Measurements from ENCODE around the gene EVI2A.

The EVI2A gene

DNA sequence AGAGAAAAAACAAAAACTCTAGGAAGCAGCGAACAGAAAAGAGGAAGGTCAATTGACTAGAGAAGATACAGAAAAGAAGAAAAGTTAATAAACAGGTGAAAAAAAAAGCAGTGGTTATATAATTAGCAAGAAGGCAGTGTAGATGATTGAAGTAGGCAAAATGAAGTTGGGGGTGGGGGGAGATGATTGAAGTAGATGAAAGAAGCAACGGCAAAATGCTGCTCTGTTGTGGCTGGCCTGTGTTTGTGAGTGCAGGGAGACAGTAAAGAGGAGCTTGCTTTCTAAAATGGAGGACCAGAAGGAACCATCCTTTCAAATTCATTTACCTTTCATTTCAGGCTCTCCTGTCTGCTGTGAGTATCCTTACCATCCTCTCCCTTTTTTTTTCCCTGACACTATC lies 11.2 kb downstream of the EVI2A start:
- H3K4me3 ChIP-seq (ENCODE audit: low read depth, low read length): no peak overlapping the region
- no peaks in the 10 kb centered on the region; a peak in 1 of 3 replicates for H3K36me3 ChIP-seq (ENCODE audit: control insufficient read depth in 2 of 2, insufficient read depth in 1 of 2, low read length in 2 of 2)
- POLR2A ChIA-PET: no interaction called here
- peaks cover 3% of the 10 kb centered on the region; the same call in 1 of the 2 replicates for H3K4me1 ChIP-seq (ENCODE audit: control insufficient read depth, insufficient read depth, low read length)
- H3K9me3 ChIP-seq (ENCODE audit: control insufficient read depth, insufficient read depth, low read depth, low read length): no peaks in the 10 kb centered on the region
- CTCF ChIA-PET: interaction anchor here (0.6 kb wide), 1 partner anchor 57 kb away, joined by 3 read pairs; no protein-coding TSS in a partner anchor
- no peak for TF ChIP-seq HOXA7 (CRISPR knock-in tag; IDR thresholded peaks at IDR 0.05; ENCODE audit: borderline replicate concordance)
- no peak overlapping the region for H3K27ac ChIP-seq (ENCODE audit: extremely low read depth, low read depth, low read length)

- TF ChIP-seq TCF7L2 (IDR thresholded peaks at IDR 0.05; ENCODE audit: borderline replicate concordance, low read depth, low read length) (no peak), KLF1 (tag by site-specific recombination; IDR thresholded peaks at IDR 0.05) (no peak), ZFP3 (tag by site-specific recombination; IDR thresholded peaks at IDR 0.05; ENCODE audit: low read depth) (no peak), ZNF266 (tag by site-specific recombination; IDR thresholded peaks at IDR 0.05; ENCODE audit: low read depth) (no peak)
- TF ChIP-seq, protein P1, sequence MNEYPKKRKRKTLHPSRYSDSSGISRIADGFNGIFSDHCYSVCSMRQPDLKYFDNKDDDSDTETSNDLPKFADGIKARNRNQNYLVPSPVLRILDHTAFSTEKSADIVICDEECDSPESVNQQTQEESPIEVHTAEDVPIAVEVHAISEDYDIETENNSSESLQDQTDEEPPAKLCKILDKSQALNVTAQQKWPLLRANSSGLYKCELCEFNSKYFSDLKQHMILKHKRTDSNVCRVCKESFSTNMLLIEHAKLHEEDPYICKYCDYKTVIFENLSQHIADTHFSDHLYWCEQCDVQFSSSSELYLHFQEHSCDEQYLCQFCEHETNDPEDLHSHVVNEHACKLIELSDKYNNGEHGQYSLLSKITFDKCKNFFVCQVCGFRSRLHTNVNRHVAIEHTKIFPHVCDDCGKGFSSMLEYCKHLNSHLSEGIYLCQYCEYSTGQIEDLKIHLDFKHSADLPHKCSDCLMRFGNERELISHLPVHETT (tag by site-specific recombination; IDR thresholded peaks at IDR 0.05): no peak
- TF ChIP-seq, protein P2, sequence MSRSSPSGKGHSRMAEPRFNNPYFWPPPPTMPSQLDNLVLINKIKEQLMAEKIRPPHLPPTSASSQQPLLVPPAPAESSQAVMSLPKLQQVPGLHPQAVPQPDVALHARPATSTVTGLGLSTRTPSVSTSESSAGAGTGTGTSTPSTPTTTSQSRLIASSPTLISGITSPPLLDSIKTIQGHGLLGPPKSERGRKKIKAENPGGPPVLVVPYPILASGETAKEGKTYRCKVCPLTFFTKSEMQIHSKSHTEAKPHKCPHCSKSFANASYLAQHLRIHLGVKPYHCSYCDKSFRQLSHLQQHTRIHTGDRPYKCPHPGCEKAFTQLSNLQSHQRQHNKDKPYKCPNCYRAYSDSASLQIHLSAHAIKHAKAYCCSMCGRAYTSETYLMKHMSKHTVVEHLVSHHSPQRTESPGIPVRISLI (tag by site-specific recombination; IDR thresholded peaks at IDR 0.05): no peak
- ChIA-PET CTCF (no interaction called here), POLR2A (no interaction called here)
- H3K4me3 ChIP-seq (ENCODE audit: low read depth, low read length): no peak overlapping the region
- no peaks in the 10 kb centered on the region; a peak in 1 of 3 replicates for H3K36me3 ChIP-seq (ENCODE audit: control insufficient read depth in 2 of 2, insufficient read depth in 1 of 2, low read length in 2 of 2)
- H3K27ac ChIP-seq (ENCODE audit: extremely low read depth, low read depth, low read length): no peak overlapping the region
- H3K4me1 ChIP-seq (ENCODE audit: control insufficient read depth, insufficient read depth, low read length): peaks cover 3% of the 10 kb centered on the region; the same call in 1 of the 2 replicates
- H3K9me3 ChIP-seq (ENCODE audit: control insufficient read depth, insufficient read depth, low read depth, low read length): no peaks in the 10 kb centered on the region
Measured at GRCh38 chr17:31309556-31309955, 11.9 kb downstream of the EVI2A start.

DNA sequence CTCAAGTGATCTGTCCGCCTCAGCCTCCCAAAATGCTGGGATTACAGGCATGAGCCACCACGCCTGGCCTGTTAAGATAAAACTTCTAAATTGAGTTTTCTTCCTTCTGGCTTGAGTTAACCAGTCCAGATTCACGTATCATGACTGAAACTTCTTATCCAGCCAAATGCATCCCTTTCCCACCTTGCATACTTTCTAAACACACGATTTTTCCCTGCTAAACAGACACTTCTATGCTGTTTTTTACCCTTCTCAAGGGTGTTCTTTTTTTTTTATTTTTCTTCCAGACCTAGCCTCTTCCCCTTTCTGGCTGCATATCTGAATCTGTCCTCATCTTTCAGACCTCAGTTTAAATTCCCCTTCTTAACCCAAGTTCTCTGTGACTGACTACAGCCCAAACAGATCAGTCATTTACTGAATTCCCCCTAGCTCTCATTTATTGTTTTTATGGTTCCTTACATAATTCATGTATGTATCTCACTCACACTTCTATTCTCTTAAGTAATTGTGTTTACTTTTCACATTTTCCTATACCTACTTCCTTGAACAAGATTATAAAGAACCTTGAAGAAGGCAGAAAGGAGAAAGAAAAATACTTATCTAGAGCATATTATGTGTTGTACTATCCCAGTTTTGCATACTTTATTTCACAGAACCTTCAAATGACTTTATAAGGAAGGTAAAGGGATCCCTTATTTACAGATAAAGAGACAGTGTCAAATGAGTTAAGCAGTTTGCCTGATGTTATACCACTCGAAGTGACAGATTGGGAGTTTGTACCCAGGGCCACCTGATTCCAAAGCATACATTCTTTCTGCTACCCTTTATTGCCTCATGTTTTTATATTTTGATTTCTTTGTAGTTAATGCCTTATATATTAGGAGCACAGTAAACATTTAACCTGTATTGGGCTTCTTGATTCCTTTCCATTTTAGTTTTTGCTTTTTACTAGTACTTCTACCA lies 12.8 kb downstream of the EVI2A start:
- ChIA-PET POLR2A (no interaction called here), CTCF (no interaction called here)
- Histone ChIP-seq H3K4me1 (ENCODE audit: control insufficient read depth, insufficient read depth, low read length) (peaks cover 3% of the 10 kb centered on the region; the same call in 1 of the 2 replicates), H3K4me3 (ENCODE audit: low read depth, low read length) (no peak overlapping the region), H3K36me3 (ENCODE audit: control insufficient read depth in 2 of 2, insufficient read depth in 1 of 2, low read length in 2 of 2) (no peaks in the 10 kb centered on the region; a peak in 1 of 3 replicates), H3K27ac (ENCODE audit: extremely low read depth, low read depth, low read length) (no peak overlapping the region), H3K9me3 (ENCODE audit: control insufficient read depth, insufficient read depth, low read depth, low read length) (no peaks in the 10 kb centered on the region)
- no peak for TF ChIP-seq SCRT1 (tag by site-specific recombination; IDR thresholded peaks at IDR 0.05; ENCODE audit: borderline replicate concordance)
- TF ChIP-seq GLI4 (tag by site-specific recombination; IDR thresholded peaks at IDR 0.05): no peak
- no peak for TF ChIP-seq RBAK (tag by site-specific recombination; IDR thresholded peaks at IDR 0.05)
- no peak for TF ChIP-seq ZNF146 (tag by site-specific recombination; IDR thresholded peaks at IDR 0.05)
- no peak for TF ChIP-seq ZNF544 (tag by site-specific recombination; IDR thresholded peaks at IDR 0.05)

- H3K4me3 ChIP-seq (ENCODE audit: low read depth, low read length): no peak overlapping the region
- H3K9me3 ChIP-seq (ENCODE audit: control insufficient read depth, insufficient read depth, low read depth, low read length): no peaks in the 10 kb centered on the region
- ChIA-PET POLR2A (no interaction called here), CTCF (interaction anchor here (1.6 kb wide), 1 partner anchor 11 kb away, joined by 4 read pairs; no protein-coding TSS in a partner anchor)
- H3K4me1 ChIP-seq (ENCODE audit: control insufficient read depth, insufficient read depth, low read length): peaks cover 3% of the 10 kb centered on the region; the same call in 1 of the 2 replicates
- no peak for TF ChIP-seq ZNF768 (tag by site-specific recombination; IDR thresholded peaks at IDR 0.05)
- TF ChIP-seq ZNF791 (tag by site-specific recombination; IDR thresholded peaks at IDR 0.05): no peak
- no peak for TF ChIP-seq REPIN1 (tag by site-specific recombination; IDR thresholded peaks at IDR 0.05; ENCODE audit: low read depth)
- no peak for TF ChIP-seq ZSCAN16 (tag by site-specific recombination; IDR thresholded peaks at IDR 0.05)
- TF ChIP-seq ZNF664 (tag by site-specific recombination; IDR thresholded peaks at IDR 0.05): no peak
- no peak for TF ChIP-seq TRIM28 (IDR thresholded peaks at IDR 0.05; ENCODE audit: borderline replicate concordance, low read length)
- no peak for TF ChIP-seq TCF7L2 (IDR thresholded peaks at IDR 0.05; ENCODE audit: borderline replicate concordance, low read depth, low read length)
- no peak overlapping the region for H3K27ac ChIP-seq (ENCODE audit: extremely low read depth, low read depth, low read length)
- H3K36me3 ChIP-seq (ENCODE audit: control insufficient read depth in 2 of 2, insufficient read depth in 1 of 2, low read length in 2 of 2): no peaks in the 10 kb centered on the region; a peak in 1 of 3 replicates
Measured at GRCh38 chr17:31307640-31308039, 13.8 kb downstream of the EVI2A start.

Measured in HEK293 (cell line).